K562 treated with DMSO at 1 percent for 12 hours (cell line): ENCODE measurements around the gene RAB7B. TPM values are rescaled to one million over a fixed set of nuclear protein-coding genes. Genes with fewer than 3 reads are reported as not detected.

Experiments
- total RNA-seq: library from RNA; unstranded; fragments of 300-600 nt; gene quantifications from 2 replicates; pipeline ENCODE4 v1.2.3, GENCODE V29; 2022; ENCODE audit not compliant: insufficient read depth

RAB7B gene
- not detected in 2 replicates for total RNA-seq

GRCh38 chr1:206002871-206003801 is at the start of gene RAB7B:
Gene RAB7B (minus strand): TSS chr1:206003395. CDS start chr1:205994135, 9,260 bp downstream.

GRCh38 chr1:206023695-206024094 is 20.5 kb upstream of the RAB7B start, which contains the start of gene CTSE:
Gene CTSE (minus strand): TSS chr1:206023895. CDS start chr1:206023791, 104 bp downstream.

GRCh38 chr1:205943245-205943644 is 60.0 kb downstream of the RAB7B start, which contains the start of gene SLC26A9:
Gene SLC26A9 (minus strand): TSS chr1:205943456. CDS start chr1:205935820, 7,636 bp downstream.

Other genes with a start within 250 kb of the RAB7B start
- gene RAB29, start 227.9 kb downstream of the RAB7B start, total RNA-seq: 6.1 and 15.7 TPM in 2 replicates
- 2.6 and 12.2 TPM in 2 replicates for gene SLC41A1, start 190.2 kb downstream of the RAB7B start, total RNA-seq
- not detected in 2 replicates for gene PM20D1, start 153.3 kb downstream of the RAB7B start, total RNA-seq
- 0.14 TPM in 1 of 2 replicates, not detected in the other for gene SLC26A9, start 59.9 kb downstream of the RAB7B start, total RNA-seq
- gene CTSE, start 20.5 kb upstream of the RAB7B start, total RNA-seq: not detected in 2 replicates
- not detected in 2 replicates for gene RHEX, start 49.8 kb upstream of the RAB7B start, total RNA-seq
- gene AVPR1B, start 114.0 kb upstream of the RAB7B start, total RNA-seq: not detected in 2 replicates
- 9.0 and 19.5 TPM in 2 replicates for gene FAM72A, start 199.4 kb upstream of the RAB7B start, total RNA-seq
- gene SRGAP2, start 200.1 kb upstream of the RAB7B start, total RNA-seq: 16.1 and 67.9 TPM in 2 replicates